Measurements from ENCODE around the gene RAI14.

DNA sequence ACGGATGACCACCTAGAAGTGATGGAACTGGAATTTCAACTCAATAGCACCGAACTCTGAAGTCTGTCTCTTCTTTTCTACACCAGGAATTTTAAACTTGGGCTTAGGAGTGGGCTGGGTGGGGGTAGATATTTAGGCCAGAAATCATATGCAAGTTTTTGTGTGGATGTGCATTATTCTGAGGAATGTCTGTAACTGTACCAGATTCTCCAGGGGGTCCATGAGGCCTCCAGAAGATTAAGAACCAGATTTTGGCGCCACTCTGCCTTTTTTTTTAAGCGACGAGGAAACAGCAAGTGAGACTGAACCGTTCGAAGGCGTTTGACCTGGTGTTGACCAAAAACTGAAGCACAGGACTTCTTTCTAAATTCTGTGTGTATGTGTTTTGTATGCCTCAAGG, 94.1 kb downstream of the RAI14 start:
- no peak for TF ChIP-seq POLR2A (IDR thresholded peaks at IDR 0.05)
- TF ChIP-seq, protein P1, sequence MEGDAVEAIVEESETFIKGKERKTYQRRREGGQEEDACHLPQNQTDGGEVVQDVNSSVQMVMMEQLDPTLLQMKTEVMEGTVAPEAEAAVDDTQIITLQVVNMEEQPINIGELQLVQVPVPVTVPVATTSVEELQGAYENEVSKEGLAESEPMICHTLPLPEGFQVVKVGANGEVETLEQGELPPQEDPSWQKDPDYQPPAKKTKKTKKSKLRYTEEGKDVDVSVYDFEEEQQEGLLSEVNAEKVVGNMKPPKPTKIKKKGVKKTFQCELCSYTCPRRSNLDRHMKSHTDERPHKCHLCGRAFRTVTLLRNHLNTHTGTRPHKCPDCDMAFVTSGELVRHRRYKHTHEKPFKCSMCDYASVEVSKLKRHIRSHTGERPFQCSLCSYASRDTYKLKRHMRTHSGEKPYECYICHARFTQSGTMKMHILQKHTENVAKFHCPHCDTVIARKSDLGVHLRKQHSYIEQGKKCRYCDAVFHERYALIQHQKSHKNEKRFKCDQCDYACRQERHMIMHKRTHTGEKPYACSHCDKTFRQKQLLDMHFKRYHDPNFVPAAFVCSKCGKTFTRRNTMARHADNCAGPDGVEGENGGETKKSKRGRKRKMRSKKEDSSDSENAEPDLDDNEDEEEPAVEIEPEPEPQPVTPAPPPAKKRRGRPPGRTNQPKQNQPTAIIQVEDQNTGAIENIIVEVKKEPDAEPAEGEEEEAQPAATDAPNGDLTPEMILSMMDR (IDR thresholded peaks at IDR 0.05), result no peak

Measured in vagina (tissue), 2 donors.